Measurements from ENCODE around the gene LRRC10B.

DNA sequence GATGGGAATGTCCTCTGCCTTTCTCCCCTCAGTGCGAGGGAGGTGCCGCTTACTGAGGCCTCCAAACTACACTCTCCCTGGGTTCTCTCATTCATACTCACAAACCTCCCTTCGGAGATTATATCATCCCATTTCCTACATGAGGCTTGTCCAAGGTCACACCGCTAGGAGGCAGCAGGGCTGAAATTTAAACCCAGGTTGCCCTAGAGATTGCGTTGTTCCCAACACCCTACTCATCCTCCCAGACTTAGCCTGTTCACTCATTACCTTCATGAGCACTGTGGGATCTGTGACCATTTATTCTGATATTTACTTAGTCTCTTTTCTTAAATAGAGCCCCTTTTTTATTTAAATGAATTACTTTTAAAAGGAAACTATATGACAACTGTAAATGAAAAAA is 47.6 kb upstream of the LRRC10B start:
- TF ChIP-seq, protein P1, sequence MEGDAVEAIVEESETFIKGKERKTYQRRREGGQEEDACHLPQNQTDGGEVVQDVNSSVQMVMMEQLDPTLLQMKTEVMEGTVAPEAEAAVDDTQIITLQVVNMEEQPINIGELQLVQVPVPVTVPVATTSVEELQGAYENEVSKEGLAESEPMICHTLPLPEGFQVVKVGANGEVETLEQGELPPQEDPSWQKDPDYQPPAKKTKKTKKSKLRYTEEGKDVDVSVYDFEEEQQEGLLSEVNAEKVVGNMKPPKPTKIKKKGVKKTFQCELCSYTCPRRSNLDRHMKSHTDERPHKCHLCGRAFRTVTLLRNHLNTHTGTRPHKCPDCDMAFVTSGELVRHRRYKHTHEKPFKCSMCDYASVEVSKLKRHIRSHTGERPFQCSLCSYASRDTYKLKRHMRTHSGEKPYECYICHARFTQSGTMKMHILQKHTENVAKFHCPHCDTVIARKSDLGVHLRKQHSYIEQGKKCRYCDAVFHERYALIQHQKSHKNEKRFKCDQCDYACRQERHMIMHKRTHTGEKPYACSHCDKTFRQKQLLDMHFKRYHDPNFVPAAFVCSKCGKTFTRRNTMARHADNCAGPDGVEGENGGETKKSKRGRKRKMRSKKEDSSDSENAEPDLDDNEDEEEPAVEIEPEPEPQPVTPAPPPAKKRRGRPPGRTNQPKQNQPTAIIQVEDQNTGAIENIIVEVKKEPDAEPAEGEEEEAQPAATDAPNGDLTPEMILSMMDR (IDR thresholded peaks at IDR 0.05; ENCODE audit: low read depth, low read length) = no peak
- TF ChIP-seq EZH2phosphoT487 (IDR thresholded peaks at IDR 0.05; ENCODE audit: low read depth) = no peak

Measured in OCI-LY3 (cell line).